Measurements from ENCODE around the gene RPS6KB2. TPM values are rescaled to one million over a fixed set of nuclear protein-coding genes. Genes with fewer than 3 reads are reported as not detected.

RPS6KB2 gene
- total and polyA plus RNA-seq, 2 of the 4 experiments (the other 2 are of a cell fraction), result 50.7 to 58.4 TPM

- TF ChIP-seq SMC3 (IDR thresholded peaks at IDR 0.05; ENCODE audit: low read depth, low read length), result no peak
These were observed 46.9 kb upstream of the RPS6KB2 start (continued) for GRCh38 chr11:67381244-67381972.

GRCh38 chr11:67382276-67383136 is 45.8 kb upstream of the RPS6KB2 start:
- Histone ChIP-seq H3K27me3 (ENCODE audit: control insufficient read depth, insufficient read depth, low read length) (no peaks in the 10 kb centered on the region; the same call in 1 of the 2 replicates), H2BK5ac (ENCODE audit: low read depth, low read length, poor library complexity, severe bottlenecking) (no peak overlapping the region), H3K14ac (replicated peaks; ENCODE audit: low read depth, low read length) (no peak overlapping the region), H3K9me3 (ENCODE audit: control insufficient read depth, insufficient read depth, low read length) (no peaks in the 10 kb centered on the region), H3K4ac (ENCODE audit: low read depth, low read length) (peak overlapping the region; percentile 66; the same call in 1 of the 2 replicates), H3K27ac (ENCODE audit: insufficient read depth, low read length) (no peak overlapping the region), H3K4me2 (ENCODE audit: low read depth, low read length) (no peak overlapping the region), H2BK15ac (ENCODE audit: low read depth, low read length) (no peak overlapping the region), H2BK120ac (ENCODE audit: low read depth, low read length) (no peak overlapping the region; the same call in 1 of the 2 replicates), H2BK20ac (ENCODE audit: low read depth, low read length) (peak overlapping the region; percentile 63; the same call in 1 of the 2 replicates), H3K18ac (ENCODE audit: low read depth, low read length) (no peak overlapping the region), H3K79me1 (ENCODE audit: low read depth in 1 of 2, low read length in 2 of 2) (0 out of 4 replicates have a peak, but pooled peaks cover 0 to 4% of the 10 kb centered on the region in 2 experiments), H2AK5ac (ENCODE audit: low read depth, low read length) (peak overlapping the region; percentile 81; the same call in 1 of the 2 replicates), H3K9ac (ENCODE audit: low read depth, low read length) (no peak overlapping the region), H3K23ac (ENCODE audit: low read depth, low read length) (no peak overlapping the region), H3K4me3 (ENCODE audit: insufficient read depth, low read depth, low read length) (no peak overlapping the region), H3K56ac (ENCODE audit: extremely low read depth, insufficient read depth, low read length) (no peak overlapping the region), H3K4me1 (ENCODE audit: control insufficient read depth, insufficient read depth, low read length) (peaks cover 20% of the 10 kb centered on the region), H3K9me1 (ENCODE audit: insufficient read depth, low read length) (peaks cover 8% of the 10 kb centered on the region), H4K91ac (ENCODE audit: insufficient read depth, low read depth, low read length) (peak overlapping the region; percentile 60), H3K36me3 (ENCODE audit: control insufficient read depth, insufficient read depth, low read length) (no peaks in the 10 kb centered on the region), H2AFZ (replicated peaks; ENCODE audit: low read length, poor library complexity) (peak overlapping the region; percentile 89), H2AK9ac (replicated peaks; ENCODE audit: low read depth, low read length, poor library complexity) (peak overlapping the region; percentile 53), H4K8ac (ENCODE audit: low read depth in 2 of 2, low read length in 2 of 2) (peak overlapping the region in 1 of 2 experiments; percentile 61; a peak in 1 of 4 replicates), H4K5ac (ENCODE audit: low read depth, low read length) (no peak overlapping the region), H4K20me1 (ENCODE audit: insufficient read depth, low read length) (no peaks in the 10 kb centered on the region)
- BruUV-seq (replicated peaks), result no TSS peak
- CTCF ChIA-PET, result interaction anchor here (0.5 to 7.8 kb wide), 14 partner anchors 9 to 203 kb away, joined by 3 to 128 read pairs (median 6); partner anchors contain the start of genes CLCF1, POLD4, RAD9A and SSH3
- dilution Hi-C loops (cut with HindIII; ENCODE audit: low sequenced_read_pairs, unreplicated experiment) (no loop called here), intact Hi-C loops (cut with micrococcal nuclease) (loop anchor here (1.0 to 2.0 kb wide), 4 partner anchors 25 to 120 kb away; no protein-coding TSS in a partner anchor), in situ Hi-C loops (cut with MboI; ENCODE audit: low sequenced_read_pairs) (loop anchor here (5.0 kb wide), 1 partner anchor 120 kb away; no protein-coding TSS in a partner anchor)
- TF ChIP-seq SMC3 (IDR thresholded peaks at IDR 0.05; ENCODE audit: low read depth, low read length), result peak; percentile 99
- TF ChIP-seq POLR2A (IDR thresholded peaks at IDR 0.05; ENCODE audit: low read depth, low read length), result 0 out of 2 replicates have a peak, but pooled peaks have one; percentile 48
- no peak for TF ChIP-seq RFX5 (IDR thresholded peaks at IDR 0.05; ENCODE audit: low read depth, low read length)
- TF ChIP-seq NFE2L2 (IDR thresholded peaks at IDR 0.05; ENCODE audit: low read depth, low read length), result no peak
- no peak for TF ChIP-seq MXI1 (IDR thresholded peaks at IDR 0.05; ENCODE audit: borderline replicate concordance, low read depth, low read length)
- no peak for TF ChIP-seq CEBPB (IDR thresholded peaks at IDR 0.05; ENCODE audit: low read depth, low read length)
- no peak for TF ChIP-seq BHLHE40 (IDR thresholded peaks at IDR 0.05; ENCODE audit: low read depth, low read length)
- peak; percentile 82 for TF ChIP-seq MAZ (IDR thresholded peaks at IDR 0.05; ENCODE audit: borderline replicate concordance, low read depth, low read length)
- TF ChIP-seq RAD21 (IDR thresholded peaks at IDR 0.05; ENCODE audit: low read length), result peak; percentile 99
- peak; percentile 97 for TF ChIP-seq CTCF (conservative IDR thresholded peaks at IDR 0.05; ENCODE audit: low read depth, low read length)
- DNase-seq, result peak; percentile 69
- POLR2A ChIA-PET (ENCODE audit: unreplicated experiment), result interaction anchor here (0.6 kb wide), 1 partner anchor 31 kb away, joined by 4 read pairs; no protein-coding TSS in a partner anchor
- 0% methylated on average over 1 of the region's 16 CpGs; no CpG with 5 or more reads in 1 of the 2 experiments for WGBS, 2 experiments (ENCODE audit: extremely low coverage in 2 of 2, insufficient read length in 1 of 2)
- ATAC-seq (ENCODE audit: low read depth), result peak; percentile 88
